ENCODE measurements around the gene ALLC. TPM values are rescaled to one million over a fixed set of nuclear protein-coding genes. Genes with fewer than 3 reads are reported as not detected.

ALLC gene
- total and polyA plus RNA-seq, 10 of the 15 experiments (the other 5 are each of a cell fraction or from before 2014, with no cell fraction given): 0.05 TPM; not detected in 9

DNA sequence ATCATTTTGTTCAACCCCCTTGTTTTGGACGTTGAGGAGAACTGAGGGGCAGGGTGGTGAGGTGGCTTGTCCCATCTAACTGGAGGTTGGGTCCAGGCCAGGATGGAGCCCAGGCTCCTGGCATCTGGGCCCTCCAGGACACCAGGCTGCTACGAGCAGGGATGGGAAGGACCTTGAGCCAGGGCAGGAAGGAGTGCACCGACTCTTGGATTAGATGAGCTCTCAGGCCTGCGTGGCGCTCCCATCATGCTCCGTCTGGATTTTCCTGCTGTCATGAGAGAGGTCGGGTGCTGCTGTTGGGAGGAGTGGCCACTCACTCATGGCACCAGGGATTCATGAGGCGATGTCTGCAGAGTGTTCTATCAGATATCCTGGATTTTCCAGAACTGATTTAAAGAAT is 18.3 kb upstream of the ALLC start (continued):
- TF ChIP-seq CBFB (IDR thresholded peaks at IDR 0.05; ENCODE audit: low read depth): no peak
- TF ChIP-seq RAD21 (IDR thresholded peaks at IDR 0.05; ENCODE audit: insufficient read depth, low read depth, low read length): no peak
- no peak for TF ChIP-seq KAT2A (conservative IDR thresholded peaks at IDR 0.05; ENCODE audit: control insufficient read depth, low read depth, low read length)
- TF ChIP-seq CBX5 (IDR thresholded peaks at IDR 0.05; ENCODE audit: low read depth): no peak
- no peak for TF ChIP-seq POU2F2 (IDR thresholded peaks at IDR 0.05; ENCODE audit: borderline replicate concordance, low read depth, low read length)
- TF ChIP-seq MXI1 (IDR thresholded peaks at IDR 0.05; ENCODE audit: low read depth, low read length): no peak
- no peak for TF ChIP-seq ATF3 (IDR thresholded peaks at IDR 0.05; ENCODE audit: borderline replicate concordance, extremely low read depth, low read depth, low read length)
- no peak for TF ChIP-seq KDM1A (IDR thresholded peaks at IDR 0.05; ENCODE audit: borderline replicate concordance)
- TF ChIP-seq CREM (IDR thresholded peaks at IDR 0.05; ENCODE audit: low read depth): no peak
- TF ChIP-seq SREBF2 (IDR thresholded peaks at IDR 0.05; ENCODE audit: low read length): no peak
- no peak for TF ChIP-seq RBBP5 (conservative IDR thresholded peaks at IDR 0.05)
- no peak for TF ChIP-seq SIN3A (IDR thresholded peaks at IDR 0.05; ENCODE audit: low read depth, low read length)
- no peak for TF ChIP-seq NR2C2 (IDR thresholded peaks at IDR 0.05; ENCODE audit: borderline replicate concordance, control insufficient read depth, insufficient read length, low read depth)
- no peak for TF ChIP-seq NFXL1 (IDR thresholded peaks at IDR 0.05; ENCODE audit: borderline replicate concordance)

GRCh38 chr2:3641181-3641580 is 16.8 kb upstream of the ALLC start:
- Histone ChIP-seq H3K4me2 (ENCODE audit: control insufficient read depth, insufficient read depth) (no peak overlapping the region), H3K4me1 (ENCODE audit: control insufficient read depth, insufficient read depth, low read length) (no peaks in the 10 kb centered on the region), H3K27ac (ENCODE audit: control insufficient read depth, insufficient read depth) (no peak overlapping the region), H3K27me3 (replicated peaks in 1 of 2; ENCODE audit: control insufficient read depth in 2 of 2, insufficient read depth in 2 of 2, low read length in 1 of 2) (no peaks in the 10 kb centered on the region), H4K20me1 (ENCODE audit: control insufficient read depth, insufficient read depth) (no peaks in the 10 kb centered on the region), H3K4me3 (no peak overlapping the region), H3K9me3 (replicated peaks; ENCODE audit: control insufficient read depth, insufficient read depth, low read length) (no peaks in the 10 kb centered on the region), H3K79me2 (ENCODE audit: control insufficient read depth, insufficient read depth, low read length) (no peaks in the 10 kb centered on the region), H3K9ac (ENCODE audit: control insufficient read depth, insufficient read depth, low read length) (no peak overlapping the region), H3K36me3 (ENCODE audit: control insufficient read depth in 2 of 2, insufficient read depth in 2 of 2, low read length in 1 of 2) (no peaks in the 10 kb centered on the region), H2AFZ (ENCODE audit: control insufficient read depth, low read depth, low read length) (no peak overlapping the region)
- WGBS (ENCODE audit: insufficient coverage, insufficient replicate concordance, low lambda C conversion rate, missing lambda C conversion rate): 78% methylated on average over 13 of the region's 13 CpGs
- BruUV-seq (replicated peaks): no TSS peak
- CTCF ChIA-PET: no interaction called here
- POLR2A ChIA-PET: no interaction called here
- in situ Hi-C loops (cut with MboI) (no loop called here), intact Hi-C loops (cut with micrococcal nuclease; ENCODE audit: unreplicated experiment) (no loop called here)
- DNase-seq (ENCODE audit: low read depth, low spot score) (no peak), FAIRE-seq (no peak), ATAC-seq (no peak)
- RAD21 ChIA-PET (ENCODE audit: unreplicated experiment): no interaction called here
- SMC1A ChIA-PET (ENCODE audit: uncharacterized antibody, unreplicated experiment): interaction anchor here (1.8 to 2.0 kb wide), 2 partner anchors 8 to 17 kb away, joined by 3 to 6 read pairs; no protein-coding TSS in a partner anchor
- TF ChIP-seq, protein P1, sequence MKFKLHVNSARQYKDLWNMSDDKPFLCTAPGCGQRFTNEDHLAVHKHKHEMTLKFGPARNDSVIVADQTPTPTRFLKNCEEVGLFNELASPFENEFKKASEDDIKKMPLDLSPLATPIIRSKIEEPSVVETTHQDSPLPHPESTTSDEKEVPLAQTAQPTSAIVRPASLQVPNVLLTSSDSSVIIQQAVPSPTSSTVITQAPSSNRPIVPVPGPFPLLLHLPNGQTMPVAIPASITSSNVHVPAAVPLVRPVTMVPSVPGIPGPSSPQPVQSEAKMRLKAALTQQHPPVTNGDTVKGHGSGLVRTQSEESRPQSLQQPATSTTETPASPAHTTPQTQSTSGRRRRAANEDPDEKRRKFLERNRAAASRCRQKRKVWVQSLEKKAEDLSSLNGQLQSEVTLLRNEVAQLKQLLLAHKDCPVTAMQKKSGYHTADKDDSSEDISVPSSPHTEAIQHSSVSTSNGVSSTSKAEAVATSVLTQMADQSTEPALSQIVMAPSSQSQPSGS (IDR thresholded peaks at IDR 0.05; ENCODE audit: low read length): no peak
- TF ChIP-seq, protein P2, sequence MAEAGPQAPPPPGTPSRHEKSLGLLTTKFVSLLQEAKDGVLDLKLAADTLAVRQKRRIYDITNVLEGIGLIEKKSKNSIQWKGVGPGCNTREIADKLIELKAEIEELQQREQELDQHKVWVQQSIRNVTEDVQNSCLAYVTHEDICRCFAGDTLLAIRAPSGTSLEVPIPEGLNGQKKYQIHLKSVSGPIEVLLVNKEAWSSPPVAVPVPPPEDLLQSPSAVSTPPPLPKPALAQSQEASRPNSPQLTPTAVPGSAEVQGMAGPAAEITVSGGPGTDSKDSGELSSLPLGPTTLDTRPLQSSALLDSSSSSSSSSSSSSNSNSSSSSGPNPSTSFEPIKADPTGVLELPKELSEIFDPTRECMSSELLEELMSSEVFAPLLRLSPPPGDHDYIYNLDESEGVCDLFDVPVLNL (IDR thresholded peaks at IDR 0.05; ENCODE audit: low read depth, low read length): no peak
- TF ChIP-seq MEF2B (IDR thresholded peaks at IDR 0.05; ENCODE audit: partially characterized antibody, poor library complexity, severe bottlenecking): no peak
- TF ChIP-seq SMARCA5 (IDR thresholded peaks at IDR 0.05): no peak
- no peak for TF ChIP-seq JUNB (IDR thresholded peaks at IDR 0.05)

All from GM12878 (cell line).